Neural cell (in vitro differentiated cells): ENCODE results near the gene FAM229B. TPM values are rescaled to one million over a fixed set of nuclear protein-coding genes. Genes with fewer than 3 reads are reported as not detected.

Source experiments
- H2AFZ ChIP-seq: fragments of 200-600, 300-800 bp; sonication (generic), shearing (Covaris generic); 2 replicates; pipeline ENCODE4 v1.6.0; 2014; ENCODE audit warnings: low read depth, mild to moderate bottlenecking, antibody characterized with exemption, low read length, moderate library complexity
- H3F3A ChIP-seq: fragments of 200-600 bp; shearing (Covaris generic); 2 replicates; pipeline ENCODE4 v1.6.1; 2016; ENCODE audit warnings: mild to moderate bottlenecking, moderate library complexity, mixed read lengths, antibody characterized with exemption, low read length; ENCODE audit not compliant: insufficient read depth, poor library complexity, severe bottlenecking
- H3K27ac ChIP-seq: fragments of 200-600, 300-800 bp; sonication (generic), shearing (Covaris generic); 2 replicates; pipeline ENCODE4 v1.5.1; 2014; ENCODE audit warnings: mild to moderate bottlenecking, low read length, moderate library complexity
- H3K27me3 ChIP-seq: fragments of 300-800, 200-600 bp; sonication (generic), shearing (Covaris generic); 2 replicates; pipeline ENCODE4 v1.6.0; 2014; ENCODE audit warnings: mild to moderate bottlenecking, low read depth, low read length, moderate library complexity; ENCODE audit not compliant: insufficient read depth
- H3K36me3 ChIP-seq: fragments of 300-800, 200-600 bp; sonication (generic), shearing (Covaris generic); 2 replicates; pipeline ENCODE4 v1.5.1; 2014; ENCODE audit warnings: mild to moderate bottlenecking, antibody characterized with exemption, low read length, moderate library complexity; ENCODE audit not compliant: insufficient read depth
- H3K4me2 ChIP-seq: fragments of 300-800, 200-600 bp; sonication (generic), shearing (Covaris generic); 2 replicates; pipeline ENCODE4 v1.6.0; 2014; ENCODE audit warnings: mild to moderate bottlenecking, low read length
- H3K4me3 ChIP-seq: fragments of 300-800, 200-600 bp; sonication (generic), shearing (Covaris generic); 2 replicates; pipeline ENCODE4 v1.5.1; 2014; ENCODE audit warnings: mild to moderate bottlenecking, low read length, moderate library complexity
- H3K79me2 ChIP-seq: fragments of 200-600 bp; shearing (Covaris generic); replicated peaks from 2 replicates; pipeline ENCODE4 v1.6.0; 2014; ENCODE audit warnings: mild to moderate bottlenecking, low read length, moderate library complexity; ENCODE audit not compliant: insufficient read depth
- H3K9ac ChIP-seq: fragments of 300-800, 200-600 bp; sonication (generic), shearing (Covaris generic); 2 replicates; pipeline ENCODE4 v1.6.1; 2016; ENCODE audit warnings: mild to moderate bottlenecking, low read length, mixed read lengths
- H3K9me2 ChIP-seq: fragments of 200-600 bp; shearing (Covaris generic); 2 replicates; pipeline ENCODE4 v1.6.1; 2016; ENCODE audit warnings: mild to moderate bottlenecking, low read length, mixed read lengths; ENCODE audit not compliant: insufficient read depth
- H3K9me3 ChIP-seq: fragments of 200-600, 300-800 bp; sonication (generic), shearing (Covaris generic); 2 replicates; pipeline ENCODE4 v1.6.1; 2016; ENCODE audit warnings: mild to moderate bottlenecking, mixed run types, low read length, moderate library complexity, mixed read lengths
- H4K20me1 ChIP-seq: fragments of 200-600 bp; shearing (Covaris generic); 2 replicates; pipeline ENCODE4 v1.6.1; 2016; ENCODE audit warnings: mild to moderate bottlenecking, mixed run types; ENCODE audit not compliant: insufficient read depth
- CTCF ChIP-seq: fragments of 450-650 bp; IDR thresholded peaks from 2 replicates; pipeline ENCODE4 v1.5.1; 2014; ENCODE audit warnings: antibody characterized with exemption, mild to moderate bottlenecking, moderate library complexity; ENCODE audit not compliant: poor library complexity, severe bottlenecking
- EP300 ChIP-seq: fragments of 450-650 bp; conservative IDR thresholded peaks from 2 replicates; pipeline ENCODE4 v1.6.1; 2014; ENCODE audit warnings: antibody characterized with exemption, mild to moderate bottlenecking, moderate library complexity; ENCODE audit not compliant: poor library complexity, severe bottlenecking
- EZH2 ChIP-seq: fragments of 200-600, 300-800 bp; shearing (Covaris generic), sonication (generic); IDR thresholded peaks from 2 replicates; pipeline ENCODE4 v1.6.1; 2014; ENCODE audit warnings: antibody characterized with exemption, low read length, borderline replicate concordance, mild to moderate bottlenecking; ENCODE audit not compliant: insufficient read depth, poor library complexity, severe bottlenecking
- MXI1 ChIP-seq: fragments of 450-650 bp; conservative IDR thresholded peaks from 2 replicates; pipeline ENCODE4 v1.6.1; 2014; ENCODE audit warnings: antibody characterized with exemption, mild to moderate bottlenecking; ENCODE audit not compliant: poor library complexity, severe bottlenecking
- POLR2AphosphoS5 ChIP-seq: IDR thresholded peaks from 2 replicates; pipeline ENCODE4 v1.6.1; 2012
- RAD21 ChIP-seq: fragments of 450-650 bp; conservative IDR thresholded peaks from 2 replicates; pipeline ENCODE4 v1.6.1; 2014; ENCODE audit warnings: antibody characterized with exemption, mild to moderate bottlenecking, moderate library complexity
- SMC3 ChIP-seq: fragments of 450-650 bp; conservative IDR thresholded peaks from 2 replicates; pipeline ENCODE4 v1.6.1; 2014; ENCODE audit warnings: antibody characterized with exemption, mild to moderate bottlenecking, moderate library complexity; ENCODE audit not compliant: poor library complexity
- TAF1 ChIP-seq: IDR thresholded peaks from 2 replicates; pipeline ENCODE4 v1.6.1; 2012; ENCODE audit warnings: low read depth
- polyA plus RNA-seq: library from polyadenylated mRNA; depleted of rRNA; stranded (reverse); fragments of >200 nt; gene quantifications from 2 replicates; pipeline ENCODE4 v1.2.3, GENCODE V29; 2014
- TF ChIP-seq, protein P1 (sequence below): IDR thresholded peaks from 2 replicates; pipeline ENCODE4 v1.6.1; 2012; ENCODE audit warnings: borderline replicate concordance

FAM229B gene
- polyA plus RNA-seq, 1 donor from 2014 or later = 142 TPM

DNA sequence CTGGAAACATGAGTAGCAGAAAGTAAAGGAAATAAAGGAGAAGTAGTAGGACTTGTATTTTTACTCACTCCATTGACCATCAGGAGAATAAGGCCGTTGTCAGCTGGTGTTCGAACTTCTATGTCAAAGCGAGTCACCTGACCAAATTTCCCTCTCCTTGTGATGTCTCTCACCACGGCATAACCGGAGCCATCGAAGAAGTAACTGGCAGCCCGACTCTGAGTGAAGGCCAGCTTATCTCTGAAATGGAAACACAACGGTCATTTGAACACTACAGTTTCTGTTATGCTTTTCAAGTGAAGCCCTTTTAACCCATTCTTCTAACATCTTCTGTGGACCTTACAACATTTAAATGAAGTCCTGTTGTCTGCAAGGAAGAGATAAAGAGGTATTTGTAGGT lies 51.7 kb downstream of the FAM229B start:
- Histone ChIP-seq H3K79me2 (no peaks in the 10 kb centered on the region), H3F3A (no peaks in the 10 kb centered on the region), H3K9me2 (no peaks in the 10 kb centered on the region), H3K4me2 (no peak overlapping the region), H3K4me3 (no peak overlapping the region), H3K27me3 (no peaks in the 10 kb centered on the region), H2AFZ (no peak overlapping the region), H4K20me1 (no peaks in the 10 kb centered on the region), H3K27ac (no peak overlapping the region), H3K9ac (no peak overlapping the region), H3K9me3 (no peaks in the 10 kb centered on the region), H3K36me3 (no peaks in the 10 kb centered on the region)
- TF ChIP-seq CTCF (no peak), SMC3 (no peak), MXI1 (no peak), EZH2 (no peak), RAD21 (no peak), POLR2AphosphoS5 (no peak), EP300 (no peak), TAF1 (no peak)
- TF ChIP-seq, protein P1, sequence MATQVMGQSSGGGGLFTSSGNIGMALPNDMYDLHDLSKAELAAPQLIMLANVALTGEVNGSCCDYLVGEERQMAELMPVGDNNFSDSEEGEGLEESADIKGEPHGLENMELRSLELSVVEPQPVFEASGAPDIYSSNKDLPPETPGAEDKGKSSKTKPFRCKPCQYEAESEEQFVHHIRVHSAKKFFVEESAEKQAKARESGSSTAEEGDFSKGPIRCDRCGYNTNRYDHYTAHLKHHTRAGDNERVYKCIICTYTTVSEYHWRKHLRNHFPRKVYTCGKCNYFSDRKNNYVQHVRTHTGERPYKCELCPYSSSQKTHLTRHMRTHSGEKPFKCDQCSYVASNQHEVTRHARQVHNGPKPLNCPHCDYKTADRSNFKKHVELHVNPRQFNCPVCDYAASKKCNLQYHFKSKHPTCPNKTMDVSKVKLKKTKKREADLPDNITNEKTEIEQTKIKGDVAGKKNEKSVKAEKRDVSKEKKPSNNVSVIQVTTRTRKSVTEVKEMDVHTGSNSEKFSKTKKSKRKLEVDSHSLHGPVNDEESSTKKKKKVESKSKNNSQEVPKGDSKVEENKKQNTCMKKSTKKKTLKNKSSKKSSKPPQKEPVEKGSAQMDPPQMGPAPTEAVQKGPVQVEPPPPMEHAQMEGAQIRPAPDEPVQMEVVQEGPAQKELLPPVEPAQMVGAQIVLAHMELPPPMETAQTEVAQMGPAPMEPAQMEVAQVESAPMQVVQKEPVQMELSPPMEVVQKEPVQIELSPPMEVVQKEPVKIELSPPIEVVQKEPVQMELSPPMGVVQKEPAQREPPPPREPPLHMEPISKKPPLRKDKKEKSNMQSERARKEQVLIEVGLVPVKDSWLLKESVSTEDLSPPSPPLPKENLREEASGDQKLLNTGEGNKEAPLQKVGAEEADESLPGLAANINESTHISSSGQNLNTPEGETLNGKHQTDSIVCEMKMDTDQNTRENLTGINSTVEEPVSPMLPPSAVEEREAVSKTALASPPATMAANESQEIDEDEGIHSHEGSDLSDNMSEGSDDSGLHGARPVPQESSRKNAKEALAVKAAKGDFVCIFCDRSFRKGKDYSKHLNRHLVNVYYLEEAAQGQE = no peak

GRCh38 chr6:112141707-112142106 lies 54.3 kb downstream of the FAM229B start:
- Histone ChIP-seq H3K9ac (no peak overlapping the region), H3K36me3 (no peaks in the 10 kb centered on the region), H3K79me2 (no peaks in the 10 kb centered on the region), H3K4me2 (no peak overlapping the region), H3K9me3 (no peaks in the 10 kb centered on the region), H3K4me3 (no peak overlapping the region), H3K9me2 (no peaks in the 10 kb centered on the region), H4K20me1 (no peaks in the 10 kb centered on the region), H3K27me3 (no peaks in the 10 kb centered on the region), H3K27ac (no peak overlapping the region), H2AFZ (no peak overlapping the region), H3F3A (no peaks in the 10 kb centered on the region)
- TF ChIP-seq, protein P1 = no peak
- TF ChIP-seq SMC3 = no peak
- no peak for TF ChIP-seq TAF1
- no peak for TF ChIP-seq EZH2
- no peak for TF ChIP-seq CTCF
- TF ChIP-seq POLR2AphosphoS5 = no peak
- no peak for TF ChIP-seq EP300
- no peak for TF ChIP-seq RAD21
- no peak for TF ChIP-seq MXI1
